ENCODE measurements around the gene MIOX.

- no peak for TF ChIP-seq POLR2A (IDR thresholded peaks at IDR 0.05)
- no peak for TF ChIP-seq CTCF (IDR thresholded peaks at IDR 0.05)
Measured at GRCh38 chr22:50439314-50439870, 47.3 kb upstream of the MIOX start.
